Neural cell (in vitro differentiated cells): ENCODE results near the gene CLTCL1. TPM values are rescaled to one million over a fixed set of nuclear protein-coding genes. Genes with fewer than 3 reads are reported as not detected.

Experiments used
- polyA plus RNA-seq: library from polyadenylated mRNA; depleted of rRNA; stranded (reverse); fragments of >200 nt; gene quantifications from 2 replicates; pipeline ENCODE4 v1.2.3, GENCODE V29; 2014
- small RNA-seq, 3 experiments: library from RNA; depleted of rRNA; stranded (forward); fragments of <200 nt; gene quantifications; one replicate each; pipeline ENCODE3, GENCODE V24; 2012

Gene CLTCL1
- polyA plus RNA-seq, 1 donor from 2014 or later: 7.8 TPM

Small RNA genes within 50 kb of the gene (small RNA-seq; reads per million reads assigned to genes)
- gene AC000081.1 (0 reads per million in 3 experiments), gene RF00398 (0 reads per million in 3 experiments)

Other genes with a start within 250 kb of the CLTCL1 start
- 67.1 and 67.7 TPM in 2 replicates for gene DGCR2, start 169.3 kb downstream of the CLTCL1 start, polyA plus RNA-seq
- gene TSSK2, start 160.4 kb downstream of the CLTCL1 start, polyA plus RNA-seq: 0.26 TPM in 1 of 2 replicates, not detected in the other
- 27.6 and 28.0 TPM in 2 replicates for gene ESS2, start 147.1 kb downstream of the CLTCL1 start, polyA plus RNA-seq
- gene GSC2, start 141.4 kb downstream of the CLTCL1 start, polyA plus RNA-seq: not detected in 2 replicates
- 81.4 and 89.2 TPM in 2 replicates for gene SLC25A1, start 113.0 kb downstream of the CLTCL1 start, polyA plus RNA-seq
- gene HIRA, start 140.0 kb upstream of the CLTCL1 start, polyA plus RNA-seq: 38.1 and 41.9 TPM in 2 replicates
- gene MRPL40, start 140.8 kb upstream of the CLTCL1 start, polyA plus RNA-seq: 32.5 and 34.0 TPM in 2 replicates
- gene C22orf39, start 156.0 kb upstream of the CLTCL1 start, polyA plus RNA-seq: 94.9 and 99.4 TPM in 2 replicates
- gene UFD1, start 187.5 kb upstream of the CLTCL1 start, polyA plus RNA-seq: 56.9 and 58.3 TPM in 2 replicates
- 1.5 and 3.2 TPM in 2 replicates for gene CDC45, start 188.2 kb upstream of the CLTCL1 start, polyA plus RNA-seq
- 0.66 TPM in 1 of 2 replicates, not detected in the other for gene CLDN5, start 232.7 kb upstream of the CLTCL1 start, polyA plus RNA-seq